SK-N-SH treated with all-trans-retinoic acid at 6 μM for 48 hours (cell line): ENCODE data around the gene NREP.

ENCODE experiments used
- BACH2 ChIP-seq: fragments of 250-450 bp; sonication (Bioruptor Pico); IDR thresholded peaks from 2 replicates; pipeline ENCODE4 v1.9.0; 2021; ENCODE audit warnings: mild to moderate bottlenecking, borderline replicate concordance
- GLIS3 ChIP-seq: fragments of 250-450 bp; sonication (Bioruptor Pico); IDR thresholded peaks from 2 replicates; pipeline ENCODE4 v1.5.0; 2020; ENCODE audit warnings: mild to moderate bottlenecking, moderate library complexity
- OSR1 ChIP-seq: fragments of 250-450 bp; sonication (Bioruptor Pico); IDR thresholded peaks from 2 replicates; pipeline ENCODE4 v1.8.0; 2022; ENCODE audit warnings: moderate library complexity, mild to moderate bottlenecking, inconsistent platforms
- RARB ChIP-seq: fragments of 250-450 bp; sonication (Bioruptor Pico); IDR thresholded peaks from 2 replicates; pipeline ENCODE4 v1.8.0; 2021; ENCODE audit warnings: mild to moderate bottlenecking, moderate library complexity
- TCF4 ChIP-seq: fragments of 250-450 bp; sonication (Bioruptor Pico); IDR thresholded peaks from 2 replicates; pipeline ENCODE4 v1.8.0; 2021; ENCODE audit warnings: mild to moderate bottlenecking, moderate library complexity, borderline replicate concordance
- TSHZ2 ChIP-seq: fragments of 250-450 bp; sonication (Bioruptor Pico); IDR thresholded peaks from 2 replicates; pipeline ENCODE4 v1.5.0; 2020; ENCODE audit warnings: mild to moderate bottlenecking, moderate library complexity
- ZFP3 ChIP-seq: fragments of 250-450 bp; sonication (Bioruptor Pico); IDR thresholded peaks from 2 replicates; pipeline ENCODE4 v1.5.0; 2020; ENCODE audit warnings: mild to moderate bottlenecking, moderate library complexity
- ZFP30 ChIP-seq: fragments of 450-650 bp; formaldehyde crosslinking; IDR thresholded peaks from 2 replicates; pipeline ENCODE4 v1.5.0; 2022; ENCODE audit warnings: mild to moderate bottlenecking, moderate library complexity
- ZNF8 ChIP-seq: fragments of 450-650 bp; formaldehyde crosslinking; IDR thresholded peaks from 2 replicates; pipeline ENCODE4 v1.5.0; 2020; ENCODE audit warnings: mild to moderate bottlenecking, moderate library complexity

DNA sequence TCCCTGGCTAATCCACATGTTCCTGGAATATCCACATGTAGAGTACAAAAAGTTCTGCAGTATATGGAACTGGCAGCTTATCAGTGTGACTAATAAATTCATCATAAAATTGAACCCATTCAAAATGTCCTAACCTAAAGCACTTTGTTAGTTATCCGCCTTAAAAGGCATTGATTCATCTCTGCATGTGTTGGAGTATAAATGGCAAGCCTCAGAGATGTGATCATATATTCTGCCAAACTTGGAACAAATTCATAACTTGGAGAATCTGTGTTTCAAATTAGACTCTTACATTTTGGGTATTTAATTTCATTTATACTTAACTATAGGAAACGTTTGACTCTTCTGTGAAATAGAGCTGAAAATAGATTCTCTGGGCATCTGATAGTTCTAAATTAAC, 25.2 kb upstream of the NREP start:
- TF ChIP-seq TSHZ2: no peak
- TF ChIP-seq ZFP3 (CRISPR knock-in tag): no peak
- no peak for TF ChIP-seq TCF4 (CRISPR knock-in tag)
- no peak for TF ChIP-seq OSR1 (CRISPR knock-in tag)
- TF ChIP-seq ZFP30 (CRISPR knock-in tag): no peak
- no peak for TF ChIP-seq GLIS3 (CRISPR knock-in tag)
- TF ChIP-seq BACH2 (CRISPR knock-in tag): no peak
- no peak for TF ChIP-seq ZNF8 (CRISPR knock-in tag)
- no peak for TF ChIP-seq RARB (CRISPR knock-in tag)
